Gastrocnemius medialis (tissue), 4 donors: ENCODE data around the gene CD151.

Source experiments
- CTCF ChIP-seq, 5 experiments: fragments of 450-650 bp in 3 of 5; fragments of 200-600 bp in 2 of 5; sonication (generic) in 2 of 5; IDR thresholded peaks in 4 of 5; conservative IDR thresholded peaks in 1 of 5; 1 replicate in 4 of 5; 2 replicates in 1 of 5; pipeline ENCODE4 v1.5.1; 2016 to 2019; ENCODE audit warnings: antibody characterized with exemption in 5 of 5, mild to moderate bottlenecking in 3 of 5, moderate library complexity in 3 of 5
- POLR2A ChIP-seq, 2 donors: fragments of 450-650 bp; IDR thresholded peaks; one replicate each; pipeline ENCODE4 v1.6.1; 2017; ENCODE audit warnings: antibody characterized with exemption in 2 of 2, mild to moderate bottlenecking in 2 of 2, moderate library complexity in 2 of 2

- TF ChIP-seq POLR2A (IDR thresholded peaks at IDR 0.05) (peak; percentile 37 to 52), CTCF (IDR thresholded peaks at IDR 0.05 in 4 of 5, conservative IDR thresholded peaks at IDR 0.05 in 1 of 5) (peak in 1 of 5 experiments; percentile 8)
These were observed 1.9 kb downstream of the CD151 start for GRCh38 chr11:834371-835316.
